GM12878 (cell line): ENCODE data around the gene FBXO15. TPM values are rescaled to one million over a fixed set of nuclear protein-coding genes. Genes with fewer than 3 reads are reported as not detected.

Source experiments
- ATAC-seq: fragments of 200-7000 bp; cut with Tn5 transposase; 3 replicates; pipeline ENCODE4 v1.9.1; 2020; ENCODE audit warnings: mild to moderate bottlenecking, moderate library complexity
- BruUV-seq: library from RNA; stranded (reverse); fragments of 400-500 nt; replicated peaks from 2 replicates; lab custom pipeline; 2021; lab: Mats Ljungman, UMichigan
- CTCF ChIA-PET: fragments of 300-600 bp; sonication (Branson Sonifier 250); formaldehyde crosslinking; extraction: SDS; loops from one replicate; lab custom pipeline; 2021; ENCODE audit warnings: inconsistent platforms; lab: Yijun Ruan, JAX
- POLR2A ChIA-PET: fragments of 350-600 bp; formaldehyde crosslinking; extraction: SDS; loops from one replicate; lab custom pipeline; 2021; ENCODE audit warnings: inconsistent platforms; lab: Charles Lee
- RAD21 ChIA-PET: fragments of 300-600 bp; sonication (Branson Sonifier 250); formaldehyde crosslinking; loops from one replicate; lab custom pipeline; 2023; ENCODE audit warnings: antibody characterized with exemption; ENCODE audit not compliant: unreplicated experiment; lab: Charles Lee
- SMC1A ChIA-PET: fragments of 300-600 bp; sonication (Branson Sonifier 250); formaldehyde crosslinking; loops from one replicate; lab custom pipeline; 2023; ENCODE audit not compliant: unreplicated experiment, uncharacterized antibody; lab: Charles Lee
- DNase-seq: peaks from one replicate; pipeline ENCODE4 v3.0.0-alpha.2; 2011; ENCODE audit warnings: low read depth, low spot score
- FAIRE-seq: peaks from 3 replicates; lab custom pipeline; 2011; peaks lifted over from hg19 to GRCh38; lab: Jason Lieb, UNC
- H2AFZ ChIP-seq: 2 replicates; pipeline ENCODE4 v1.6.0; 2011; ENCODE audit warnings: low read depth, low read length, control low read depth; ENCODE audit not compliant: control insufficient read depth
- H3K27ac ChIP-seq: 2 replicates; pipeline ENCODE4 v1.5.1; 2011; ENCODE audit warnings: control low read depth; ENCODE audit not compliant: control insufficient read depth, insufficient read depth
- H3K27me3 ChIP-seq, 2 experiments: replicated peaks in 1 of 2; 2 replicates each; pipeline versions ENCODE4 v1.6.0 to v1.6.1; 2011; ENCODE audit warnings: low read length in 1 of 2; ENCODE audit not compliant: control insufficient read depth in 2 of 2, insufficient read depth in 2 of 2
- H3K36me3 ChIP-seq, 2 experiments: 2 replicates each; pipeline ENCODE4 v1.5.1; 2011; ENCODE audit warnings: low read length in 1 of 2; ENCODE audit not compliant: control insufficient read depth in 2 of 2, insufficient read depth in 2 of 2
- H3K4me1 ChIP-seq: 2 replicates; pipeline ENCODE4 v1.6.1; 2011; ENCODE audit warnings: mild to moderate bottlenecking, low read length, moderate library complexity, mixed read lengths; ENCODE audit not compliant: control insufficient read depth, insufficient read depth
- H3K4me2 ChIP-seq: 2 replicates; pipeline ENCODE4 v1.6.0; 2011; ENCODE audit warnings: control low read depth; ENCODE audit not compliant: control insufficient read depth, insufficient read depth
- H3K4me3 ChIP-seq: fragments of 200-600 bp; sonication (generic); 2 replicates; pipeline ENCODE4 v1.5.1; 2016
- H3K79me2 ChIP-seq: 2 replicates; pipeline ENCODE4 v1.6.0; 2011; ENCODE audit warnings: low read length; ENCODE audit not compliant: control insufficient read depth, insufficient read depth
- H3K9ac ChIP-seq: 2 replicates; pipeline ENCODE4 v1.8.0; 2011; ENCODE audit warnings: low read length, control low read depth, mixed read lengths; ENCODE audit not compliant: control insufficient read depth, insufficient read depth
- H3K9me3 ChIP-seq: replicated peaks from 3 replicates; pipeline ENCODE4 v1.5.1; 2011; ENCODE audit warnings: mild to moderate bottlenecking, low read length; ENCODE audit not compliant: control insufficient read depth, insufficient read depth
- H4K20me1 ChIP-seq: 2 replicates; pipeline ENCODE4 v1.6.0; 2011; ENCODE audit not compliant: control insufficient read depth, insufficient read depth
- ATF3 ChIP-seq: IDR thresholded peaks from 2 replicates; pipeline ENCODE4 v1.6.1; 2011; ENCODE audit warnings: low read depth, mild to moderate bottlenecking, low read length, moderate library complexity, borderline replicate concordance; ENCODE audit errors: extremely low read depth
- CBFB ChIP-seq: IDR thresholded peaks from 2 replicates; pipeline ENCODE4 v1.6.1; 2016; ENCODE audit warnings: antibody characterized with exemption, low read depth
- E2F4 ChIP-seq: IDR thresholded peaks from 2 replicates; pipeline ENCODE4 v1.6.1; 2012; ENCODE audit warnings: low read depth, low read length, improper control_type of control experiment
- EP300 ChIP-seq, 2 experiments: fragments of 150-350 bp in 1 of 2; IDR thresholded peaks; 2 replicates each; pipeline ENCODE4 v1.6.1; 2011 to 2012; ENCODE audit warnings: low read depth in 2 of 2, low read length in 2 of 2, borderline replicate concordance in 1 of 2, improper control_type of control experiment in 1 of 2, inconsistent platforms in 1 of 2; ENCODE audit not compliant: control insufficient read depth in 1 of 2
- SMAD1 ChIP-seq: fragments of 450-650 bp; IDR thresholded peaks from 2 replicates; pipeline ENCODE4 v1.6.1; 2018; ENCODE audit warnings: mild to moderate bottlenecking, low read depth; ENCODE audit not compliant: partially characterized antibody
- SMAD5 ChIP-seq: IDR thresholded peaks from 2 replicates; pipeline ENCODE4 v1.6.1; 2016; ENCODE audit warnings: antibody characterized with exemption, low read depth
- TCF12 ChIP-seq: IDR thresholded peaks from 2 replicates; pipeline ENCODE4 v1.6.1; 2011; ENCODE audit warnings: low read depth, mild to moderate bottlenecking, low read length
- ZNF24 ChIP-seq: fragments of 450-650 bp; IDR thresholded peaks from 2 replicates; pipeline ENCODE4 v1.6.1; 2017; ENCODE audit warnings: antibody characterized with exemption, mild to moderate bottlenecking
- ZZZ3 ChIP-seq: IDR thresholded peaks from 2 replicates; pipeline ENCODE4 v1.6.1; 2011; ENCODE audit warnings: low read depth; ENCODE audit not compliant: control insufficient read depth, insufficient read length
- WGBS: methylation state at CpG from one replicate; pipeline ENCODE4 v1.1.6; 2016; ENCODE audit warnings: low lambda C conversion rate; ENCODE audit not compliant: insufficient replicate concordance, insufficient coverage; ENCODE audit errors: missing lambda C conversion rate; 5-methylcytosine and 5-hydroxymethylcytosine counted together
- in situ Hi-C: fragments of 300-500 bp; cut with MboI; formaldehyde crosslinking; loops from 9 replicates; pipeline ENCODE4 v1.14.3; 2018; ENCODE audit warnings: mixed read lengths
- intact Hi-C: fragments of 100-400 bp; cut with micrococcal nuclease; formaldehyde crosslinking; loops from one replicate; pipeline ENCODE4 v1.14.2; 2022; ENCODE audit not compliant: unreplicated experiment
- polyA plus RNA-seq, 11 experiments: library from polyadenylated mRNA; depleted of rRNA in 4 of 11; unstranded in 6 of 11; stranded (reverse) in 5 of 11; fragments of >200 nt; fragmentation: Nextera tagmentation in 4 of 11; fragmentation: Illumina TruSeq in 1 of 11; extraction: Ambion mirVana in 4 of 11; extraction: Trizol in 1 of 11; gene quantifications; 1 replicate in 1 of 11; 2 replicates in 10 of 11; pipeline versions ENCODE4 v1.2.1 to v1.2.3, GENCODE V29; 2011 to 2016; ENCODE audit warnings: inconsistent platforms in 2 of 11, missing spikeins in 2 of 11, low read depth in 1 of 11
- total RNA-seq, 4 experiments: library from RNA; depleted of rRNA in 3 of 4; stranded (reverse); fragments of >200 nt in 3 of 4; fragmentation: Illumina TruSeq in 1 of 4; extraction: Trizol in 1 of 4; gene quantifications; 2 replicates each; pipeline versions ENCODE4 v1.2.1 to v1.2.3, GENCODE V29; 2013 to 2021
- TF ChIP-seq, protein P1 (sequence below): IDR thresholded peaks from 2 replicates; pipeline ENCODE4 v1.6.1; 2012; ENCODE audit warnings: mild to moderate bottlenecking, low read depth, low read length

The FBXO15 gene
- total and polyA plus RNA-seq, 10 of the 15 experiments (the other 5 are each of a cell fraction or from before 2014, with no cell fraction given) = 0.06 to 0.90 (median 0.22) TPM; not detected in 3

DNA sequence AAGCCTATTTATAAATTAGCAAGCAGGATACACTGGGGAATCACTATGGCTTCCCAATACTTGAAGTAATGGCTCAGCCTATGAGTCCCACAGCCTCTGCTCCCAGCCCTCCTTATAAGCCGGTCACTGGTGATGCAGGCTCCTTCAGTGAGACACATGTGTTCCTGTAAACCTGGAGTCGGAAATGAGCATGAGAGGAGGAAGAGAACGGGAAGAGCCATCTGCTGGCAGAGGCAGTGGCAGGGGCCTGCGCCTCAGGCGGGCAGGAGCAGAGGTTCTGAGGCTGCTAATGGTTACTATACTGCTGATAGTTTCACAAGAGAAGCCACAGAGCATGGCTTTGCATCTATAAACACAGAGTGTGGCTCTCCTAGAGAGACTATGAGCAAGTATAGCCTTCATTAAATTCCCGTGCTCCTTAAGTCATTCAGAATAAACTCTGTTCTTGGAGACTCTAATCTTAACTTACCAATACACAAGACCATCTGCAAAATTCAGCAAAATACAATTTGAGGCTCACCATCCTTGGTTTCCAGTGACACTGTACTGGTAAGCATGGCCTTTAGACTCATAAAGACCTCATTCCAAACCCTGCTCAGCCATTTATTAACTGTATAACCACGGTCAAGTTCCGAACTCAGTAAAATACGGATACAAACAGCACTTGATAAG, 63.3 kb downstream of the FBXO15 start:
- Histone ChIP-seq H3K9ac (no peak overlapping the region), H2AFZ (no peak overlapping the region), H3K79me2 (no peaks in the 10 kb centered on the region), H3K27ac (no peak overlapping the region), H3K36me3 (no peaks in the 10 kb centered on the region), H3K4me3 (no peak overlapping the region), H3K9me3 (no peaks in the 10 kb centered on the region), H3K4me2 (no peak overlapping the region), H3K27me3 (no peaks in the 10 kb centered on the region), H4K20me1 (no peaks in the 10 kb centered on the region), H3K4me1 (no peaks in the 10 kb centered on the region)
- intact Hi-C loops (no loop called here), in situ Hi-C loops (no loop called here)
- CTCF ChIA-PET = interaction anchor here (0.9 kb wide), 1 partner anchor 257 kb away, joined by 3 read pairs; no protein-coding TSS in a partner anchor
- BruUV-seq = no TSS peak
- WGBS = 67% methylated on average over 9 of the region's 9 CpGs
- SMC1A ChIA-PET = no interaction called here
- FAIRE-seq = no peak
- RAD21 ChIA-PET = no interaction called here
- ATAC-seq = no peak
- POLR2A ChIA-PET = no interaction called here
- no peak for DNase-seq
- TF ChIP-seq CBFB (no peak), ATF3 (no peak), E2F4 (no peak), SMAD1 (no peak), TCF12 (no peak), EP300 (IDR thresholded peaks at IDR 0.05; ENCODE audit: borderline replicate concordance in 1 of 2, control insufficient read depth in 1 of 2, low read depth in 2 of 2, low read length in 2 of 2) (no peak), SMAD5 (no peak), ZZZ3 (no peak), ZNF24 (no peak)
- TF ChIP-seq, protein P1, sequence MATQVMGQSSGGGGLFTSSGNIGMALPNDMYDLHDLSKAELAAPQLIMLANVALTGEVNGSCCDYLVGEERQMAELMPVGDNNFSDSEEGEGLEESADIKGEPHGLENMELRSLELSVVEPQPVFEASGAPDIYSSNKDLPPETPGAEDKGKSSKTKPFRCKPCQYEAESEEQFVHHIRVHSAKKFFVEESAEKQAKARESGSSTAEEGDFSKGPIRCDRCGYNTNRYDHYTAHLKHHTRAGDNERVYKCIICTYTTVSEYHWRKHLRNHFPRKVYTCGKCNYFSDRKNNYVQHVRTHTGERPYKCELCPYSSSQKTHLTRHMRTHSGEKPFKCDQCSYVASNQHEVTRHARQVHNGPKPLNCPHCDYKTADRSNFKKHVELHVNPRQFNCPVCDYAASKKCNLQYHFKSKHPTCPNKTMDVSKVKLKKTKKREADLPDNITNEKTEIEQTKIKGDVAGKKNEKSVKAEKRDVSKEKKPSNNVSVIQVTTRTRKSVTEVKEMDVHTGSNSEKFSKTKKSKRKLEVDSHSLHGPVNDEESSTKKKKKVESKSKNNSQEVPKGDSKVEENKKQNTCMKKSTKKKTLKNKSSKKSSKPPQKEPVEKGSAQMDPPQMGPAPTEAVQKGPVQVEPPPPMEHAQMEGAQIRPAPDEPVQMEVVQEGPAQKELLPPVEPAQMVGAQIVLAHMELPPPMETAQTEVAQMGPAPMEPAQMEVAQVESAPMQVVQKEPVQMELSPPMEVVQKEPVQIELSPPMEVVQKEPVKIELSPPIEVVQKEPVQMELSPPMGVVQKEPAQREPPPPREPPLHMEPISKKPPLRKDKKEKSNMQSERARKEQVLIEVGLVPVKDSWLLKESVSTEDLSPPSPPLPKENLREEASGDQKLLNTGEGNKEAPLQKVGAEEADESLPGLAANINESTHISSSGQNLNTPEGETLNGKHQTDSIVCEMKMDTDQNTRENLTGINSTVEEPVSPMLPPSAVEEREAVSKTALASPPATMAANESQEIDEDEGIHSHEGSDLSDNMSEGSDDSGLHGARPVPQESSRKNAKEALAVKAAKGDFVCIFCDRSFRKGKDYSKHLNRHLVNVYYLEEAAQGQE = no peak
